Stomach (tissue), 9 donors: ENCODE results near the gene LGI2. TPM values are rescaled to one million over a fixed set of nuclear protein-coding genes. Genes with fewer than 3 reads are reported as not detected.

ENCODE experiments used
- DNase-seq, 2 donors: peaks; one replicate each; pipeline versions ENCODE4 v3.0.0 to v3.0.0-alpha.2; 2013 to 2019
- H3K27ac ChIP-seq, 5 donors: fragments of 200-600 bp in 4 of 5; sonication (generic) in 4 of 5; one replicate each; pipeline ENCODE4 v1.5.1; 2013 to 2019; ENCODE audit warnings: mild to moderate bottlenecking in 1 of 5, moderate library complexity in 1 of 5
- H3K27me3 ChIP-seq, 3 donors: fragments of 200-600 bp; sonication (generic); one replicate each; pipeline ENCODE4 v1.5.1; 2017 to 2019; ENCODE audit warnings: mixed run types in 1 of 3
- H3K36me3 ChIP-seq, 4 donors: fragments of 200-600 bp; sonication (generic); 1 replicate in 3 of 4; 2 replicates in 1 of 4; pipeline ENCODE4 v1.5.1; 2016 to 2019
- H3K4me1 ChIP-seq, 4 donors: fragments of 200-600 bp; sonication (generic); one replicate each; pipeline ENCODE4 v1.5.1; 2016 to 2019
- H3K4me3 ChIP-seq, 4 donors: fragments of 200-600 bp; sonication (generic) in 3 of 4; one replicate each; pipeline ENCODE4 v1.5.1; 2016 to 2019; ENCODE audit warnings: mild to moderate bottlenecking in 1 of 4
- H3K9me3 ChIP-seq, 4 donors: fragments of 200-600 bp; sonication (generic); one replicate each; pipeline ENCODE4 v1.5.1; 2016 to 2019
- CTCF ChIP-seq, 7 experiments: fragments of 450-650 bp in 4 of 7; fragments of 200-600 bp in 3 of 7; sonication (generic) in 3 of 7; IDR thresholded peaks; one replicate each; pipeline ENCODE4 v1.5.1; 2016 to 2019; ENCODE audit warnings: antibody characterized with exemption in 7 of 7, control low read depth in 2 of 7, mild to moderate bottlenecking in 1 of 7
- EP300 ChIP-seq: sonication (generic); formaldehyde crosslinking; IDR thresholded peaks from one replicate; pipeline ENCODE4 v1.6.1; 2017; ENCODE audit warnings: antibody characterized with exemption
- POLR2A ChIP-seq, 4 donors: fragments of 450-650 bp; IDR thresholded peaks; one replicate each; pipeline ENCODE4 v1.6.1; 2016; ENCODE audit warnings: antibody characterized with exemption in 4 of 4, control low read depth in 2 of 4, mild to moderate bottlenecking in 1 of 4, moderate library complexity in 1 of 4
- POLR2AphosphoS5 ChIP-seq, 3 donors: sonication (generic); formaldehyde crosslinking; IDR thresholded peaks; one replicate each; pipeline ENCODE4 v1.6.1; 2016; ENCODE audit warnings: antibody characterized with exemption in 3 of 3
- WGBS, 5 donors: extraction: QIAGEN DNeasy Blood & Tissue Kit in 3 of 5; methylation state at CpG; one replicate each; pipeline versions ENCODE4 v1.1.5 to v1.1.7; 2013 to 2018; 5-methylcytosine and 5-hydroxymethylcytosine counted together
- intact Hi-C: fragments of 100-400 bp; cut with DNase I; formaldehyde crosslinking; loops from one replicate; pipeline ENCODE4 v1.15.1; 2023; ENCODE audit warnings: low total_unique reads
- polyA plus RNA-seq, 3 donors: library from polyadenylated mRNA; stranded (reverse); fragments of 200-250 nt; gene quantifications; one replicate each; pipeline ENCODE4 v1.2.3, GENCODE V29; 2013
- total RNA-seq, 5 donors: library from RNA; depleted of rRNA; stranded (reverse); fragments of >200 nt; gene quantifications; one replicate each; pipeline versions ENCODE4 v1.1.0 to v1.2.3, GENCODE V29; 2014 to 2016
- donor health status: healthy with polysubstance abuse.
- donor health status: Bipolar disorder and iron deficiency.
- donor health status: healthy.

LGI2 gene
- total and polyA plus RNA-seq, 8 donors, result 0.10 to 9.1 (median 0.31) TPM; not detected in 3

- Histone ChIP-seq H3K9me3 (peaks cover 0 to 5% (median 2%) of the 10 kb centered on the region in 4 donors), H3K4me3 (no peak overlapping the region), H3K27ac (no peak overlapping the region), H3K36me3 (no peaks in the 10 kb centered on the region), H3K27me3 (no peaks in the 10 kb centered on the region), H3K4me1 (no peaks in the 10 kb centered on the region)
- intact Hi-C loops, result no loop called here
- no peak for TF ChIP-seq POLR2AphosphoS5 (IDR thresholded peaks at IDR 0.05)
- no peak for TF ChIP-seq EP300
- TF ChIP-seq POLR2A (IDR thresholded peaks at IDR 0.05), result no peak
- TF ChIP-seq CTCF (IDR thresholded peaks at IDR 0.05), result no peak
- no peak for DNase-seq
- whole genome bisulfite sequencing, 5 donors, result 58 to 89% (median 63%) methylated on average over 1 of the region's 1 CpG
Observed at GRCh38 chr4:24988776-24989175, 42.0 kb downstream of the LGI2 start.

- Histone ChIP-seq H3K4me1 (peaks cover 0 to 7% (median under 1%) of the 10 kb centered on the region in 4 donors), H3K9me3 (peaks cover 0 to 5% (median 0%) of the 10 kb centered on the region in 4 donors), H3K36me3 (no peaks in the 10 kb centered on the region), H3K27ac (no peak overlapping the region), H3K27me3 (no peaks in the 10 kb centered on the region), H3K4me3 (no peak overlapping the region)
- 57 to 75% (median 65%) methylated on average over 6 of the region's 6 CpGs for WGBS, 5 donors
- intact Hi-C loops, result no loop called here
- DNase-seq, result no peak
- TF ChIP-seq EP300 (no peak), POLR2AphosphoS5 (IDR thresholded peaks at IDR 0.05) (no peak), POLR2A (IDR thresholded peaks at IDR 0.05) (no peak), CTCF (IDR thresholded peaks at IDR 0.05) (no peak)
Observed at GRCh38 chr4:24984602-24985532, 45.9 kb downstream of the LGI2 start.

- H3K4me3 ChIP-seq, result no peak overlapping the region
- H3K27ac ChIP-seq, result peak overlapping the region in 2 of 5 donors; percentile 62 to 80
- 80 to 96% (median 91%) methylated on average over 5 of the region's 5 CpGs for WGBS, 5 donors
- DNase-seq, result no peak
- TF ChIP-seq CTCF (IDR thresholded peaks at IDR 0.05), result no peak
- TF ChIP-seq POLR2A (IDR thresholded peaks at IDR 0.05), result no peak
- no peak for TF ChIP-seq POLR2AphosphoS5 (IDR thresholded peaks at IDR 0.05)
- TF ChIP-seq EP300, result no peak
- intact Hi-C loops, result no loop called here
- H3K9me3 ChIP-seq, result no peaks in the 10 kb centered on the region
- peaks cover 0 to 10% (median 2%) of the 10 kb centered on the region in 4 donors for H3K4me1 ChIP-seq
- H3K27me3 ChIP-seq, result no peaks in the 10 kb centered on the region
- no peaks in the 10 kb centered on the region for H3K36me3 ChIP-seq
Observed at GRCh38 chr4:24980740-24981139, 50.0 kb downstream of the LGI2 start.

- Histone ChIP-seq H3K9me3 (no peaks in the 10 kb centered on the region), H3K4me1 (peaks cover 0 to 10% (median 2%) of the 10 kb centered on the region in 4 donors), H3K36me3 (no peaks in the 10 kb centered on the region), H3K4me3 (peak overlapping the region in 3 of 4 donors; percentile 3 to 23 (median 11)), H3K27ac (peak overlapping the region in 4 of 5 donors; percentile 54 to 80 (median 65)), H3K27me3 (no peaks in the 10 kb centered on the region)
- DNase-seq, result peak; percentile 59 to 88
- intact Hi-C loops, result no loop called here
- TF ChIP-seq POLR2AphosphoS5 (IDR thresholded peaks at IDR 0.05), result no peak
- TF ChIP-seq CTCF (IDR thresholded peaks at IDR 0.05), result peak in 5 of 7 experiments; percentile 77 to 88 (median 83)
- 11 to 18% (median 16%) methylated on average over 17 of the region's 17 CpGs for WGBS, 5 donors
Observed at GRCh38 chr4:24980064-24980690, 50.6 kb downstream of the LGI2 start.
